ENCODE data around the gene QSER1.

QSER1 gene

DNA sequence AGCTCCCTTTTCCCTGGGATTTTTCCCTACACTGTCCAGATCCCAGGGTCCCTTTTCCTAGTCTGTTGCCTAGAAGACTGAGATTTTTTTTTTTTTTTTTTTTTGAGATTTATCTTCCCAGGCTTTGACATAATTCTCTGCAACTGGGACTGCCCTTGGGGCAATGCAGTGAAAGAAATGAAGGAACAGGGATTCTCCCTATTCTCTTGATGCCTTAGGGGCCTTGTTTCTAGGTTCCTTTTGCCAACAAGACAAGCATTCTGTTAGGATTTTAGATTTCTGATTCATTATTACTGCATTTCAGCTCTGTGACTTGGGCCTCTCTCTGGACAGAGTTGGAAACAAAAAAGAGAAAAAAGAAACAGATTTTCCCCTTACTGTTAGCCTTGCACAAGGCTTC lies 47.3 kb downstream of the QSER1 start:
- H3K27ac ChIP-seq (ENCODE audit: low read depth, low read length): no peak overlapping the region
- DNase-seq: no peak
- H4K8ac ChIP-seq (ENCODE audit: low read depth, low read length): no peak overlapping the region
- H3K27me3 ChIP-seq (ENCODE audit: insufficient read depth, low read length): no peaks in the 10 kb centered on the region
- H3K4me2 ChIP-seq (ENCODE audit: low read length): no peak overlapping the region
- no peak overlapping the region for H2BK12ac ChIP-seq (ENCODE audit: low read length)
- no peaks in the 10 kb centered on the region for H3K4me1 ChIP-seq (ENCODE audit: control insufficient read depth in 1 of 2, insufficient read depth in 2 of 2, low read length in 2 of 2)
- H3K4ac ChIP-seq (ENCODE audit: low read depth, low read length): no peak overlapping the region
- H3K14ac ChIP-seq (ENCODE audit: low read length): no peak overlapping the region
- no peak overlapping the region for H4K91ac ChIP-seq (ENCODE audit: low read depth, low read length)
- no peak overlapping the region for H2AK5ac ChIP-seq (ENCODE audit: low read length)
- no peak overlapping the region for H2BK120ac ChIP-seq (ENCODE audit: insufficient read depth, low read length, poor library complexity)
- H3K4me3 ChIP-seq (ENCODE audit: low read depth, low read length): no peak overlapping the region
- no peak overlapping the region for H3K18ac ChIP-seq (ENCODE audit: low read length)
- no peaks in the 10 kb centered on the region for H3K79me1 ChIP-seq (ENCODE audit: low read length)
- H2BK5ac ChIP-seq (ENCODE audit: low read depth, low read length, poor library complexity): no peak overlapping the region
- H2AFZ ChIP-seq (ENCODE audit: insufficient read depth, low read length, poor library complexity): no peak overlapping the region
- no peak overlapping the region for H3K9ac ChIP-seq (ENCODE audit: low read length)
- no peak overlapping the region for H3K23ac ChIP-seq (ENCODE audit: low read length)
- no peaks in the 10 kb centered on the region for H3K9me3 ChIP-seq (ENCODE audit: insufficient read depth, low read depth, low read length)
- no peaks in the 10 kb centered on the region for H3K79me2 ChIP-seq (ENCODE audit: control insufficient read depth, insufficient read depth, low read length, poor library complexity)
- no peak overlapping the region for H4K12ac ChIP-seq (ENCODE audit: low read depth, low read length)
- H3K36me3 ChIP-seq (ENCODE audit: control insufficient read depth in 1 of 2, insufficient read depth in 2 of 2, low read length in 2 of 2): peaks cover 2% of the 10 kb centered on the region in 2 experiments

DNA sequence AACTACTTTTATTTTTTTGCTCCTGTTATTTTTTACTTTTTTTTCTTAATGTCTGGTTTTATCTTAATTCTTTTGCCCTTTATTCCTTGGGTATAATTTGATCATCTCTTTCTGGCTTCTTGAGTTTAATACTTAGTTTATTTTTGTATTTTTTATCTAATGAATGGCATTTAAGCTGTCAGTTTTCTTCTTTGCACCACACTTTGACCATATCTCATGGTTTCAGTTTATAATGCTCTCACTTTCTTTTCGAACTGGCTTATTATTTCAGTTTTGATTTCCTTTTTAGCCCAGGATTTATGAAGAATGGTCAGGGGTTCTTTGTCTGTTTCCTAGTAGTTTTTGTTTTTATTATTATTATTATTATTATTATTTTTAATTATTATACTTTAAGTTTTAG lies 48.3 kb downstream of the QSER1 start:
- Histone ChIP-seq H3K79me1 (ENCODE audit: low read length) (no peaks in the 10 kb centered on the region), H3K18ac (ENCODE audit: low read length) (no peak overlapping the region), H2BK120ac (ENCODE audit: insufficient read depth, low read length, poor library complexity) (no peak overlapping the region), H2BK5ac (ENCODE audit: low read depth, low read length, poor library complexity) (no peak overlapping the region), H2AK5ac (ENCODE audit: low read length) (no peak overlapping the region), H3K14ac (ENCODE audit: low read length) (no peak overlapping the region), H3K4me3 (ENCODE audit: low read depth, low read length) (no peak overlapping the region), H3K79me2 (ENCODE audit: control insufficient read depth, insufficient read depth, low read length, poor library complexity) (no peaks in the 10 kb centered on the region), H3K9ac (ENCODE audit: low read length) (no peak overlapping the region), H3K9me3 (ENCODE audit: insufficient read depth, low read depth, low read length) (no peaks in the 10 kb centered on the region), H3K4me2 (ENCODE audit: low read length) (no peak overlapping the region), H4K91ac (ENCODE audit: low read depth, low read length) (no peak overlapping the region), H2AFZ (ENCODE audit: insufficient read depth, low read length, poor library complexity) (no peak overlapping the region), H3K23ac (ENCODE audit: low read length) (no peak overlapping the region), H3K27ac (ENCODE audit: low read depth, low read length) (no peak overlapping the region), H4K8ac (ENCODE audit: low read depth, low read length) (no peak overlapping the region), H3K4ac (ENCODE audit: low read depth, low read length) (no peak overlapping the region), H3K27me3 (ENCODE audit: insufficient read depth, low read length) (no peaks in the 10 kb centered on the region), H4K12ac (ENCODE audit: low read depth, low read length) (no peak overlapping the region), H3K36me3 (ENCODE audit: control insufficient read depth in 1 of 2, insufficient read depth in 2 of 2, low read length in 2 of 2) (no peaks in the 10 kb centered on the region), H2BK12ac (ENCODE audit: low read length) (no peak overlapping the region), H3K4me1 (ENCODE audit: control insufficient read depth in 1 of 2, insufficient read depth in 2 of 2, low read length in 2 of 2) (no peaks in the 10 kb centered on the region)
- no CpG with 5 or more reads among the region's 1 CpG for WGBS (ENCODE audit: extremely low coverage, insufficient coverage, insufficient read length)
- DNase-seq: no peak

GRCh38 chr11:32947978-32948377 lies 55.4 kb downstream of the QSER1 start:
- Histone ChIP-seq H3K79me1 (ENCODE audit: low read length) (no peaks in the 10 kb centered on the region), H3K18ac (ENCODE audit: low read length) (no peak overlapping the region), H3K79me2 (ENCODE audit: control insufficient read depth, insufficient read depth, low read length, poor library complexity) (no peaks in the 10 kb centered on the region), H3K27ac (ENCODE audit: low read depth, low read length) (no peak overlapping the region), H3K9me3 (ENCODE audit: insufficient read depth, low read depth, low read length) (no peaks in the 10 kb centered on the region), H4K8ac (ENCODE audit: low read depth, low read length) (no peak overlapping the region), H3K23ac (ENCODE audit: low read length) (no peak overlapping the region), H3K14ac (ENCODE audit: low read length) (no peak overlapping the region), H3K4ac (ENCODE audit: low read depth, low read length) (no peak overlapping the region), H3K27me3 (ENCODE audit: insufficient read depth, low read length) (no peaks in the 10 kb centered on the region), H2AFZ (ENCODE audit: insufficient read depth, low read length, poor library complexity) (no peak overlapping the region), H2BK5ac (ENCODE audit: low read depth, low read length, poor library complexity) (no peak overlapping the region), H3K4me1 (ENCODE audit: control insufficient read depth in 1 of 2, insufficient read depth in 2 of 2, low read length in 2 of 2) (peaks cover 0 to 2% of the 10 kb centered on the region in 2 experiments), H3K9ac (ENCODE audit: low read length) (no peak overlapping the region), H2BK120ac (ENCODE audit: insufficient read depth, low read length, poor library complexity) (no peak overlapping the region), H4K12ac (ENCODE audit: low read depth, low read length) (no peak overlapping the region), H3K4me2 (ENCODE audit: low read length) (no peak overlapping the region), H4K91ac (ENCODE audit: low read depth, low read length) (no peak overlapping the region), H3K4me3 (ENCODE audit: low read depth, low read length) (no peak overlapping the region), H2BK12ac (ENCODE audit: low read length) (no peak overlapping the region), H3K36me3 (ENCODE audit: control insufficient read depth in 1 of 2, insufficient read depth in 2 of 2, low read length in 2 of 2) (peaks cover 2% of the 10 kb centered on the region in 2 experiments), H2AK5ac (ENCODE audit: low read length) (no peak overlapping the region)
- WGBS (ENCODE audit: extremely low coverage, insufficient coverage, insufficient read length): no CpG with 5 or more reads among the region's 2 CpGs
- no peak for DNase-seq

- H3K4ac ChIP-seq (ENCODE audit: low read depth, low read length): no peak overlapping the region
- H3K36me3 ChIP-seq (ENCODE audit: control insufficient read depth in 1 of 2, insufficient read depth in 2 of 2, low read length in 2 of 2): peaks cover 3 to 4% of the 10 kb centered on the region in 2 experiments
- H3K18ac ChIP-seq (ENCODE audit: low read length): no peak overlapping the region
- H2BK12ac ChIP-seq (ENCODE audit: low read length): no peak overlapping the region
- no peak overlapping the region for H2BK5ac ChIP-seq (ENCODE audit: low read depth, low read length, poor library complexity)
- H2AFZ ChIP-seq (ENCODE audit: insufficient read depth, low read length, poor library complexity): no peak overlapping the region
- H3K14ac ChIP-seq (ENCODE audit: low read length): no peak overlapping the region
- H3K27me3 ChIP-seq (ENCODE audit: insufficient read depth, low read length): no peaks in the 10 kb centered on the region
- no peak overlapping the region for H4K91ac ChIP-seq (ENCODE audit: low read depth, low read length)
- H3K9ac ChIP-seq (ENCODE audit: low read length): no peak overlapping the region
- H2AK5ac ChIP-seq (ENCODE audit: low read length): no peak overlapping the region
- no peak overlapping the region for H3K23ac ChIP-seq (ENCODE audit: low read length)
- H3K79me1 ChIP-seq (ENCODE audit: low read length): no peaks in the 10 kb centered on the region
- no peak overlapping the region for H3K4me3 ChIP-seq (ENCODE audit: low read depth, low read length)
- H3K9me3 ChIP-seq (ENCODE audit: insufficient read depth, low read depth, low read length): no peaks in the 10 kb centered on the region
- H3K79me2 ChIP-seq (ENCODE audit: control insufficient read depth, insufficient read depth, low read length, poor library complexity): no peaks in the 10 kb centered on the region
- H4K8ac ChIP-seq (ENCODE audit: low read depth, low read length): no peak overlapping the region
- H2BK120ac ChIP-seq (ENCODE audit: insufficient read depth, low read length, poor library complexity): no peak overlapping the region
- H3K4me1 ChIP-seq (ENCODE audit: control insufficient read depth in 1 of 2, insufficient read depth in 2 of 2, low read length in 2 of 2): peaks cover 0 to 2% of the 10 kb centered on the region in 2 experiments
- no peak overlapping the region for H3K4me2 ChIP-seq (ENCODE audit: low read length)
- H3K27ac ChIP-seq (ENCODE audit: low read depth, low read length): no peak overlapping the region
- H4K12ac ChIP-seq (ENCODE audit: low read depth, low read length): no peak overlapping the region
- no peak for DNase-seq
Observed at GRCh38 chr11:32949739-32950138, 57.1 kb downstream of the QSER1 start.
